SK-N-SH (cell line): Measurements from ENCODE around the gene TMEM144. TPM values are rescaled to one million over a fixed set of nuclear protein-coding genes. Genes with fewer than 3 reads are reported as not detected.

ENCODE experiments used
- CTCF ChIA-PET: fragments of 300-600, 350-600 bp; formaldehyde crosslinking; extraction: SDS; loops from one replicate; lab custom pipeline; 2021; lab: Yijun Ruan, JAX
- POLR2A ChIA-PET: fragments of 350-600 bp; sonication (Branson Sonifier 250); formaldehyde crosslinking; extraction: SDS; loops from one replicate; lab custom pipeline; 2020; ENCODE audit warnings: antibody characterized with exemption, inconsistent platforms; lab: Yijun Ruan, JAX
- DNase-seq: peaks from one replicate; pipeline ENCODE4 v3.0.0; 2012
- H2AFZ ChIP-seq: fragments of 200-600 bp; sonication (generic); 2 replicates; pipeline ENCODE4 v1.8.1; 2016; ENCODE audit warnings: antibody characterized with exemption, mild to moderate bottlenecking, low read depth
- H3F3A ChIP-seq: fragments of 200-600 bp; sonication (generic); replicated peaks from 2 replicates; pipeline ENCODE3; 2016; ENCODE audit warnings: antibody characterized with exemption, mild to moderate bottlenecking; ENCODE audit not compliant: insufficient read depth
- H3K27ac ChIP-seq, 2 experiments: fragments of 200-500 bp in 1 of 2; fragments of 200-600 bp in 1 of 2; sonication (Bioruptor generic) in 1 of 2; sonication (generic), shearing (Covaris generic) in 1 of 2; 2 replicates each; pipeline versions ENCODE4 v1.5.1 to v1.6.1; 2014 to 2016; ENCODE audit warnings: low read depth in 2 of 2, inconsistent platforms in 1 of 2, low read length in 1 of 2, mild to moderate bottlenecking in 1 of 2, mixed read lengths in 1 of 2
- H3K27me3 ChIP-seq: fragments of 200-600 bp; sonication (generic), shearing (Covaris generic); 2 replicates; pipeline ENCODE4 v1.6.1; 2016; ENCODE audit warnings: mixed run types; ENCODE audit not compliant: insufficient read depth
- H3K36me3 ChIP-seq, 2 experiments: fragments of 200-500 bp in 1 of 2; fragments of 200-600 bp in 1 of 2; sonication (Bioruptor generic) in 1 of 2; sonication (generic) in 1 of 2; replicated peaks in 1 of 2; 2 replicates each; pipeline versions ENCODE3 to v1.5.1; 2014 to 2016; ENCODE audit warnings: low read length in 1 of 2, mild to moderate bottlenecking in 1 of 2; ENCODE audit not compliant: insufficient read depth in 2 of 2, control insufficient read depth in 1 of 2
- H3K4me1 ChIP-seq, 2 experiments: fragments of 200-500 bp in 1 of 2; fragments of 200-600 bp in 1 of 2; sonication (Bioruptor generic) in 1 of 2; sonication (generic), shearing (Covaris generic) in 1 of 2; 2 replicates each; pipeline versions ENCODE4 v1.5.1 to v1.6.1; 2014 to 2016; ENCODE audit warnings: low read depth in 1 of 2, low read length in 1 of 2, mixed run types in 1 of 2; ENCODE audit not compliant: insufficient read depth in 2 of 2, control insufficient read depth in 1 of 2
- H3K4me2 ChIP-seq: fragments of 200-600 bp; sonication (generic), shearing (Covaris generic); 2 replicates; pipeline ENCODE4 v1.6.1; 2017; ENCODE audit warnings: mixed run types
- H3K4me3 ChIP-seq, 2 experiments: fragments of 200-500 bp in 1 of 2; fragments of 200-600 bp in 1 of 2; sonication (Bioruptor generic) in 1 of 2; sonication (generic), shearing (Covaris generic) in 1 of 2; 2 replicates each; pipeline versions ENCODE4 v1.5.1 to v1.8.1; 2014 to 2016; ENCODE audit warnings: low read depth in 2 of 2, inconsistent platforms in 1 of 2, low read length in 1 of 2, mild to moderate bottlenecking in 1 of 2, mixed read lengths in 1 of 2, moderate library complexity in 1 of 2
- H3K79me2 ChIP-seq: fragments of 200-600 bp; sonication (generic); 2 replicates; pipeline ENCODE4 v1.8.1; 2017; ENCODE audit warnings: mild to moderate bottlenecking; ENCODE audit not compliant: insufficient read depth
- H3K9ac ChIP-seq: fragments of 200-600 bp; sonication (generic); 2 replicates; pipeline ENCODE4 v1.6.1; 2017; ENCODE audit warnings: mixed run types
- H3K9me2 ChIP-seq: fragments of 200-600 bp; sonication (generic); 2 replicates; pipeline ENCODE4 v1.6.1; 2017; ENCODE audit warnings: mixed run types
- H3K9me3 ChIP-seq: fragments of 200-600 bp; sonication (generic); 2 replicates; pipeline ENCODE4 v1.6.1; 2017; ENCODE audit warnings: mixed run types, mild to moderate bottlenecking, moderate library complexity
- H4K20me1 ChIP-seq: fragments of 200-600 bp; sonication (generic); 2 replicates; pipeline ENCODE4 v1.6.1; 2017; ENCODE audit warnings: mild to moderate bottlenecking, mixed run types; ENCODE audit not compliant: insufficient read depth
- ELF1 ChIP-seq: IDR thresholded peaks from 2 replicates; pipeline ENCODE4 v1.4.0; 2012
- EP300 ChIP-seq, 2 experiments: IDR thresholded peaks; 2 replicates each; pipeline versions ENCODE4 v1.4.0 to v1.6.1; 2012; ENCODE audit warnings: borderline replicate concordance in 1 of 2, low read depth in 1 of 2, low read length in 1 of 2
- EZH2phosphoT487 ChIP-seq: fragments of 200-600 bp; sonication (generic); IDR thresholded peaks from 2 replicates; pipeline ENCODE4 v1.6.1; 2017; ENCODE audit warnings: low read depth, mixed run types, mild to moderate bottlenecking, antibody characterized with exemption, moderate library complexity, borderline replicate concordance
- MXI1 ChIP-seq: IDR thresholded peaks from 2 replicates; pipeline ENCODE4 v1.6.1; 2012; ENCODE audit warnings: mild to moderate bottlenecking, low read depth, low read length, improper control_type of control experiment
- POLR2AphosphoS5 ChIP-seq: IDR thresholded peaks from 2 replicates; pipeline ENCODE4 v1.6.1; 2012; ENCODE audit warnings: low read depth, low read length
- RCOR1 ChIP-seq: fragments of 150-350 bp; IDR thresholded peaks from 2 replicates; pipeline ENCODE4 v1.6.1; 2017; ENCODE audit warnings: antibody characterized with exemption, low read length
- RFX5 ChIP-seq: IDR thresholded peaks from 2 replicates; pipeline ENCODE4 v1.6.1; 2012; ENCODE audit warnings: mild to moderate bottlenecking, improper control_type of control experiment, low read length
- RXRA ChIP-seq: IDR thresholded peaks from 2 replicates; pipeline ENCODE4 v1.4.0; 2012; ENCODE audit warnings: low read depth, mild to moderate bottlenecking, borderline replicate concordance
- SIN3A ChIP-seq: IDR thresholded peaks from 2 replicates; pipeline ENCODE4 v1.6.1; 2012; ENCODE audit warnings: low read depth, mild to moderate bottlenecking, low read length, moderate library complexity, borderline replicate concordance
- TAF1 ChIP-seq: IDR thresholded peaks from 2 replicates; pipeline ENCODE4 v1.6.1; 2012; ENCODE audit warnings: low read depth, mild to moderate bottlenecking, low read length, moderate library complexity, borderline replicate concordance
- TCF12 ChIP-seq: IDR thresholded peaks from 2 replicates; pipeline ENCODE4 v1.4.0; 2012
- WGBS: methylation state at CpG from one replicate; pipeline ENCODE4 v1.1.6; 2017; ENCODE audit warnings: low lambda C conversion rate; 5-methylcytosine and 5-hydroxymethylcytosine counted together
- polyA plus RNA-seq, 3 experiments: library from polyadenylated mRNA; depleted of rRNA; stranded (reverse); fragments of >200 nt; gene quantifications; 2 replicates each; pipeline ENCODE4 v1.2.3, GENCODE V29; 2012
- TF ChIP-seq, protein P1 (sequence below): IDR thresholded peaks from 2 replicates; pipeline ENCODE4 v1.6.1; 2012; ENCODE audit warnings: mild to moderate bottlenecking, low read depth, low read length, moderate library complexity
- TF ChIP-seq, protein P2 (sequence below): IDR thresholded peaks from 2 replicates; pipeline ENCODE4; 2012
- TF ChIP-seq, protein P3 (sequence below): fragments of 150-350 bp; IDR thresholded peaks from 2 replicates; pipeline ENCODE4 v1.6.1; 2017; ENCODE audit warnings: antibody characterized with exemption, low read length, low read depth, borderline replicate concordance
- TF ChIP-seq, protein P4 (sequence below): IDR thresholded peaks from 2 replicates; pipeline ENCODE4 v1.4.0; 2012; ENCODE audit warnings: low read depth, borderline replicate concordance
- TF ChIP-seq, protein P5 (sequence below): IDR thresholded peaks from 2 replicates; pipeline ENCODE4 v1.4.0; 2012; ENCODE audit warnings: low read depth
- TF ChIP-seq, protein P6 (sequence below): fragments of 200-600 bp; sonication (generic); IDR thresholded peaks from 2 replicates; pipeline ENCODE4 v1.6.1; 2017; ENCODE audit warnings: antibody characterized with exemption, mild to moderate bottlenecking, moderate library complexity

Gene TMEM144
- polyA plus RNA-seq, 1 of the 3 experiments (the other 2 are of a cell fraction), result not detected

DNA sequence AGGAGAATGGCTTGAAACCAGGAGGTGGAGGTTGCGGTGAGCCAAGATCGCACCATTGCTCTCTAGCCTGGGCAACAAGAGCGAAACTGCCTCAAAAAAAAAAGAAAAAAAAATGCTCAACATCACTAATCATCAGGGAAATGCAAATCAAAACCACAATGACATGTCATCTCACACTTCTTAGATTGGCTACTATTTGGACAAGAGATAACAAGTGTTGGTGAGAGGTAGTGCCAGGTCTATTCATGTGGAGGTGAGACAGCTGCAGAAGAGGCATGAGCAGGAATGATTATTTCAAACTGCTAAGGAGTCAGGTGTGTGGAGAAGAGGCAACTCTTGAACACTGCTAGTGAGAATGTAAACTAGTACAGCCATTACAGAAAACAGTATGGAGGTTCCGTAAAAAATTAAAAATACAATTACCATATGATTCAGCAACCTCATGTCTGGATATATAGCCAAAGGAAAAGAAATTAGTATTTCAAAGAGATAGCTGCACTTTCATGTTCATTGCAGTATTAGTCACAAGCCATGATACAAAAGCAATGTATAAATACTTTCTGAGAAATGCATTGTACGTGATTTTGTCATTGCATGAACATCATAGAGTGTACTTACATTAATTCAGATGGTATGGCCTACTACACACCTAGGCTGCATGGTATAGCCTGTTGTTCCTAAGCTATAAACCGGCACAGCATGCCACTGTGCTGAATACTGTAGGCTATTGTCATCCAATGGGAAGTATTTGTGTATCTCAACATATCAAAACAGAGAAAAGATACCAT, 75.3 kb downstream of the TMEM144 start (continued):
- TF ChIP-seq, protein P1, sequence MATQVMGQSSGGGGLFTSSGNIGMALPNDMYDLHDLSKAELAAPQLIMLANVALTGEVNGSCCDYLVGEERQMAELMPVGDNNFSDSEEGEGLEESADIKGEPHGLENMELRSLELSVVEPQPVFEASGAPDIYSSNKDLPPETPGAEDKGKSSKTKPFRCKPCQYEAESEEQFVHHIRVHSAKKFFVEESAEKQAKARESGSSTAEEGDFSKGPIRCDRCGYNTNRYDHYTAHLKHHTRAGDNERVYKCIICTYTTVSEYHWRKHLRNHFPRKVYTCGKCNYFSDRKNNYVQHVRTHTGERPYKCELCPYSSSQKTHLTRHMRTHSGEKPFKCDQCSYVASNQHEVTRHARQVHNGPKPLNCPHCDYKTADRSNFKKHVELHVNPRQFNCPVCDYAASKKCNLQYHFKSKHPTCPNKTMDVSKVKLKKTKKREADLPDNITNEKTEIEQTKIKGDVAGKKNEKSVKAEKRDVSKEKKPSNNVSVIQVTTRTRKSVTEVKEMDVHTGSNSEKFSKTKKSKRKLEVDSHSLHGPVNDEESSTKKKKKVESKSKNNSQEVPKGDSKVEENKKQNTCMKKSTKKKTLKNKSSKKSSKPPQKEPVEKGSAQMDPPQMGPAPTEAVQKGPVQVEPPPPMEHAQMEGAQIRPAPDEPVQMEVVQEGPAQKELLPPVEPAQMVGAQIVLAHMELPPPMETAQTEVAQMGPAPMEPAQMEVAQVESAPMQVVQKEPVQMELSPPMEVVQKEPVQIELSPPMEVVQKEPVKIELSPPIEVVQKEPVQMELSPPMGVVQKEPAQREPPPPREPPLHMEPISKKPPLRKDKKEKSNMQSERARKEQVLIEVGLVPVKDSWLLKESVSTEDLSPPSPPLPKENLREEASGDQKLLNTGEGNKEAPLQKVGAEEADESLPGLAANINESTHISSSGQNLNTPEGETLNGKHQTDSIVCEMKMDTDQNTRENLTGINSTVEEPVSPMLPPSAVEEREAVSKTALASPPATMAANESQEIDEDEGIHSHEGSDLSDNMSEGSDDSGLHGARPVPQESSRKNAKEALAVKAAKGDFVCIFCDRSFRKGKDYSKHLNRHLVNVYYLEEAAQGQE, result no peak
- TF ChIP-seq, protein P2, sequence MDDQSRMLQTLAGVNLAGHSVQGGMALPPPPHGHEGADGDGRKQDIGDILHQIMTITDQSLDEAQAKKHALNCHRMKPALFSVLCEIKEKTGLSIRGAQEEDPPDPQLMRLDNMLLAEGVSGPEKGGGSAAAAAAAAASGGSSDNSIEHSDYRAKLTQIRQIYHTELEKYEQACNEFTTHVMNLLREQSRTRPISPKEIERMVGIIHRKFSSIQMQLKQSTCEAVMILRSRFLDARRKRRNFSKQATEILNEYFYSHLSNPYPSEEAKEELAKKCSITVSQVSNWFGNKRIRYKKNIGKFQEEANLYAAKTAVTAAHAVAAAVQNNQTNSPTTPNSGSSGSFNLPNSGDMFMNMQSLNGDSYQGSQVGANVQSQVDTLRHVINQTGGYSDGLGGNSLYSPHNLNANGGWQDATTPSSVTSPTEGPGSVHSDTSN, result no peak

DNA sequence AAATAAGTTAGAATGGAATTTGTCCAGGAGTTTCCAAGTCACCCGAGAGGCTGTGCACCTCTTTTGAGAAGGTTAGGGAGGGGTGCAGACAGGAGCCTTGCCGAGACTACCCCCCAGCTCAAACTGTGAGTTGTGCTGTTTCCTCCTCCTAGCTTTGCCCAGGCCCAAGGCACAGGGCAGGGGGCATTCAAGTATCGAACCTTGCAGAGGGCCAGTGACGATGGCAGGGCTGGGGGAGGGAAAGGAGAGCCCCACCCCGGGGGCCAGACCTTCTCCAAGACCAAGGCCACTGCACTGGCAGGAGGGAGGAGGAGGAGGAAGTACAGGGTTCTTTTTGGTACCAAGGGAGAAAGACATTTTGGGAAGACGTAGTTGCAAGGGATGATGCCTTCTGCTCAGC, 80.6 kb downstream of the TMEM144 start:
- H3K79me2 ChIP-seq, result no peaks in the 10 kb centered on the region
- CTCF ChIA-PET, result no interaction called here
- H3K9me3 ChIP-seq, result no peaks in the 10 kb centered on the region

More for the DNA sequence above, 80.6 kb downstream of the TMEM144 start:
- no peak overlapping the region for H3K27ac ChIP-seq
- H3K4me2 ChIP-seq, result no peak overlapping the region
- TF ChIP-seq RFX5 (no peak), ELF1 (no peak), RCOR1 (no peak), SIN3A (no peak), TCF12 (no peak), POLR2AphosphoS5 (no peak), EP300 (IDR thresholded peaks at IDR 0.05; ENCODE audit: borderline replicate concordance in 1 of 2, low read depth in 1 of 2, low read length in 1 of 2) (no peak), TAF1 (no peak), EZH2phosphoT487 (no peak), MXI1 (no peak), RXRA (no peak)
- TF ChIP-seq, protein P3, sequence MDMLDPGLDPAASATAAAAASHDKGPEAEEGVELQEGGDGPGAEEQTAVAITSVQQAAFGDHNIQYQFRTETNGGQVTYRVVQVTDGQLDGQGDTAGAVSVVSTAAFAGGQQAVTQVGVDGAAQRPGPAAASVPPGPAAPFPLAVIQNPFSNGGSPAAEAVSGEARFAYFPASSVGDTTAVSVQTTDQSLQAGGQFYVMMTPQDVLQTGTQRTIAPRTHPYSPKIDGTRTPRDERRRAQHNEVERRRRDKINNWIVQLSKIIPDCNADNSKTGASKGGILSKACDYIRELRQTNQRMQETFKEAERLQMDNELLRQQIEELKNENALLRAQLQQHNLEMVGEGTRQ, result no peak
- TF ChIP-seq, protein P4, sequence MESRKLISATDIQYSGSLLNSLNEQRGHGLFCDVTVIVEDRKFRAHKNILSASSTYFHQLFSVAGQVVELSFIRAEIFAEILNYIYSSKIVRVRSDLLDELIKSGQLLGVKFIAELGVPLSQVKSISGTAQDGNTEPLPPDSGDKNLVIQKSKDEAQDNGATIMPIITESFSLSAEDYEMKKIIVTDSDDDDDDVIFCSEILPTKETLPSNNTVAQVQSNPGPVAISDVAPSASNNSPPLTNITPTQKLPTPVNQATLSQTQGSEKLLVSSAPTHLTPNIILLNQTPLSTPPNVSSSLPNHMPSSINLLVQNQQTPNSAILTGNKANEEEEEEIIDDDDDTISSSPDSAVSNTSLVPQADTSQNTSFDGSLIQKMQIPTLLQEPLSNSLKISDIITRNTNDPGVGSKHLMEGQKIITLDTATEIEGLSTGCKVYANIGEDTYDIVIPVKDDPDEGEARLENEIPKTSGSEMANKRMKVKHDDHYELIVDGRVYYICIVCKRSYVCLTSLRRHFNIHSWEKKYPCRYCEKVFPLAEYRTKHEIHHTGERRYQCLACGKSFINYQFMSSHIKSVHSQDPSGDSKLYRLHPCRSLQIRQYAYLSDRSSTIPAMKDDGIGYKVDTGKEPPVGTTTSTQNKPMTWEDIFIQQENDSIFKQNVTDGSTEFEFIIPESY, result no peak
- TF ChIP-seq, protein P5, sequence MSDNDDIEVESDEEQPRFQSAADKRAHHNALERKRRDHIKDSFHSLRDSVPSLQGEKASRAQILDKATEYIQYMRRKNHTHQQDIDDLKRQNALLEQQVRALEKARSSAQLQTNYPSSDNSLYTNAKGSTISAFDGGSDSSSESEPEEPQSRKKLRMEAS, result no peak
- TF ChIP-seq, protein P6, sequence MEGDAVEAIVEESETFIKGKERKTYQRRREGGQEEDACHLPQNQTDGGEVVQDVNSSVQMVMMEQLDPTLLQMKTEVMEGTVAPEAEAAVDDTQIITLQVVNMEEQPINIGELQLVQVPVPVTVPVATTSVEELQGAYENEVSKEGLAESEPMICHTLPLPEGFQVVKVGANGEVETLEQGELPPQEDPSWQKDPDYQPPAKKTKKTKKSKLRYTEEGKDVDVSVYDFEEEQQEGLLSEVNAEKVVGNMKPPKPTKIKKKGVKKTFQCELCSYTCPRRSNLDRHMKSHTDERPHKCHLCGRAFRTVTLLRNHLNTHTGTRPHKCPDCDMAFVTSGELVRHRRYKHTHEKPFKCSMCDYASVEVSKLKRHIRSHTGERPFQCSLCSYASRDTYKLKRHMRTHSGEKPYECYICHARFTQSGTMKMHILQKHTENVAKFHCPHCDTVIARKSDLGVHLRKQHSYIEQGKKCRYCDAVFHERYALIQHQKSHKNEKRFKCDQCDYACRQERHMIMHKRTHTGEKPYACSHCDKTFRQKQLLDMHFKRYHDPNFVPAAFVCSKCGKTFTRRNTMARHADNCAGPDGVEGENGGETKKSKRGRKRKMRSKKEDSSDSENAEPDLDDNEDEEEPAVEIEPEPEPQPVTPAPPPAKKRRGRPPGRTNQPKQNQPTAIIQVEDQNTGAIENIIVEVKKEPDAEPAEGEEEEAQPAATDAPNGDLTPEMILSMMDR, result no peak
- no peak overlapping the region for H3K9ac ChIP-seq
- DNase-seq, result no peak
- no peaks in the 10 kb centered on the region for H3K36me3 ChIP-seq
- POLR2A ChIA-PET, result no interaction called here
- H3K4me3 ChIP-seq, result no peak overlapping the region
- H3F3A ChIP-seq, result no peaks in the 10 kb centered on the region
- no peaks in the 10 kb centered on the region for H3K27me3 ChIP-seq
- H3K9me2 ChIP-seq, result no peaks in the 10 kb centered on the region
- WGBS, result 47% methylated on average over 6 of the region's 6 CpGs
- H3K4me1 ChIP-seq, result no peaks in the 10 kb centered on the region
- H4K20me1 ChIP-seq, result no peaks in the 10 kb centered on the region
- no peak overlapping the region for H2AFZ ChIP-seq
